Measurements from ENCODE around the gene COL4A3. TPM values are rescaled to one million over a fixed set of nuclear protein-coding genes. Genes with fewer than 3 reads are reported as not detected.

The COL4A3 gene
- total RNA-seq, 6 experiments from 2014 or later: not detected

- DNase-seq: no peak
Observed at GRCh38 chr2:227326783-227327182, 162.4 kb downstream of the COL4A3 start.

GRCh38 chr2:227335713-227336112 lies 171.3 kb downstream of the COL4A3 start:
- no peaks in the 10 kb centered on the region for H3K27me3 Mint-ChIP-seq (ENCODE audit: insufficient read depth)
- TF ChIP-seq CTCF (IDR thresholded peaks at IDR 0.05): no peak
- no peak overlapping the region for H3K4me3 Mint-ChIP-seq
- H3K27ac Mint-ChIP-seq: no peak overlapping the region
- no peak for DNase-seq
- H3K4me1 Mint-ChIP-seq (ENCODE audit: low read depth): no peaks in the 10 kb centered on the region
- H3K9me3 Mint-ChIP-seq: no peaks in the 10 kb centered on the region
- peaks cover 41% of the 10 kb centered on the region for H3K36me3 Mint-ChIP-seq (ENCODE audit: low read depth)

More at GRCh38 chr2:227326783-227327182, 162.4 kb downstream of the COL4A3 start:
- peaks cover 36% of the 10 kb centered on the region for H3K4me1 Mint-ChIP-seq (ENCODE audit: low read depth)
- no peaks in the 10 kb centered on the region for H3K27me3 Mint-ChIP-seq (ENCODE audit: insufficient read depth)
- no peak overlapping the region; the same call in 1 of the 2 replicates for H3K27ac Mint-ChIP-seq
- peaks cover 5% of the 10 kb centered on the region; the same call in 1 of the 2 replicates for H3K9me3 Mint-ChIP-seq
- H3K4me3 Mint-ChIP-seq: peak overlapping the region; percentile 91
- no peak for TF ChIP-seq CTCF (IDR thresholded peaks at IDR 0.05)
- H3K36me3 Mint-ChIP-seq (ENCODE audit: low read depth): peaks cover 23% of the 10 kb centered on the region

GRCh38 chr2:227337442-227337841 lies 173.0 kb downstream of the COL4A3 start:
- DNase-seq: no peak
- TF ChIP-seq CTCF (IDR thresholded peaks at IDR 0.05): no peak
- Mint-ChIP-seq H3K27me3 (ENCODE audit: insufficient read depth) (no peaks in the 10 kb centered on the region), H3K27ac (no peak overlapping the region), H3K9me3 (no peaks in the 10 kb centered on the region), H3K4me3 (no peak overlapping the region), H3K36me3 (ENCODE audit: low read depth) (peaks cover 29% of the 10 kb centered on the region), H3K4me1 (ENCODE audit: low read depth) (no peaks in the 10 kb centered on the region)

- Mint-ChIP-seq H3K36me3 (ENCODE audit: low read depth) (peaks cover 25% of the 10 kb centered on the region), H3K9me3 (no peaks in the 10 kb centered on the region), H3K27ac (no peak overlapping the region), H3K4me1 (ENCODE audit: low read depth) (no peaks in the 10 kb centered on the region), H3K27me3 (ENCODE audit: insufficient read depth) (no peaks in the 10 kb centered on the region), H3K4me3 (no peak overlapping the region)
- no peak for DNase-seq
- TF ChIP-seq CTCF (IDR thresholded peaks at IDR 0.05): no peak
Observed at GRCh38 chr2:227339098-227339599, 174.7 kb downstream of the COL4A3 start.

GRCh38 chr2:227340106-227340505 lies 175.7 kb downstream of the COL4A3 start:
- DNase-seq: no peak
- Mint-ChIP-seq H3K9me3 (no peaks in the 10 kb centered on the region), H3K4me1 (ENCODE audit: low read depth) (0 out of 2 replicates have a peak, but pooled peaks cover 4% of the 10 kb centered on the region), H3K27ac (no peak overlapping the region), H3K4me3 (no peak overlapping the region), H3K36me3 (ENCODE audit: low read depth) (peaks cover 20% of the 10 kb centered on the region), H3K27me3 (ENCODE audit: insufficient read depth) (no peaks in the 10 kb centered on the region)
- no peak for TF ChIP-seq CTCF (IDR thresholded peaks at IDR 0.05)

All from HFFc6 (cell line).